Upper lobe of left lung (tissue), 4 donors: ENCODE measurements around the gene FBLIM1.

ENCODE experiments used
- POLR2A ChIP-seq, 4 donors: fragments of 450-650 bp; IDR thresholded peaks; one replicate each; pipeline ENCODE4 v1.5.1; 2016 to 2017; ENCODE audit warnings: antibody characterized with exemption in 4 of 4, mild to moderate bottlenecking in 2 of 4
- POLR2AphosphoS5 ChIP-seq, 2 donors: sonication (generic); formaldehyde crosslinking; IDR thresholded peaks; one replicate each; pipeline ENCODE4 v1.5.1; 2017; ENCODE audit warnings: antibody characterized with exemption in 2 of 2

DNA sequence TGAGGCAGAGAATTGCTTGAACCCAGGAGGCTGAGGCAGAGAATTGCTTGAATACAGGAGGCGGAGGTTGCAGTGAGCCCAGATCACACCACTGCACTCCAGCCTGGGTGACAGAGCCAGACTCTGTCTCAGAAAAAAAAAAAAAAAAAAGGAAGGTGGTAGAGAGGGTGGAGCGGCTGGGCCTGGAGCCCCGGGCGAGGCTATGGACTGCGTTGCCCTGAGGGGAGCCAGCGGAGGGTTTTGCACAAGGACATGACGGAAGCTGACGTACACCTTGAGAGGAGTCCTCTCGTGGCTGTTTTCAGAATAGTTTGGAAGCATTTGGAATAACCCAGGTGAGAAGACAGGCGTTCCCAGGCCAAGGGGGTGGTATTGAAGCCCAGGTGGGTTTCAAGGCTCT is 6.9 kb upstream of the FBLIM1 start:
- TF ChIP-seq POLR2A (IDR thresholded peaks at IDR 0.05) (no peak), POLR2AphosphoS5 (IDR thresholded peaks at IDR 0.05) (no peak)
